Mucosa of descending colon (tissue), 3 donors: ENCODE measurements around the gene AGBL3. TPM values are rescaled to one million over a fixed set of nuclear protein-coding genes. Genes with fewer than 3 reads are reported as not detected.

Source experiments
- ATAC-seq: fragments of 200-7000 bp; cut with Tn5 transposase; one replicate; pipeline ENCODE4 v1.9.1; 2020; ENCODE audit warnings: mild to moderate bottlenecking, moderate library complexity
- DNase-seq, 3 donors: peaks; one replicate each; pipeline ENCODE4 v3.0.0-alpha.2; 2020
- H3K36me3 ChIP-seq: fragments of 200-600 bp; one replicate; pipeline ENCODE4 v1.8.0; 2021; ENCODE audit warnings: low read depth, mild to moderate bottlenecking
- H3K4me1 ChIP-seq: fragments of 200-600 bp; one replicate; pipeline ENCODE4 v1.8.0; 2021; ENCODE audit warnings: low read depth, mild to moderate bottlenecking
- H3K4me3 ChIP-seq: fragments of 200-600 bp; one replicate; pipeline ENCODE4 v1.8.0; 2021; ENCODE audit warnings: mild to moderate bottlenecking
- H3K9me3 ChIP-seq: fragments of 200-600 bp; one replicate; pipeline ENCODE4 v1.8.0; 2021; ENCODE audit warnings: mild to moderate bottlenecking
- intact Hi-C, 2 donors: fragments of 100-400 bp; cut with DNase I in 1 of 2; cut with micrococcal nuclease in 1 of 2; formaldehyde crosslinking; loops; one replicate each; pipeline versions ENCODE4 v1.11.0 to v1.11.1; 2022; cut with DNase I, micrococcal nuclease
- total RNA-seq, 3 donors: library from RNA; stranded (reverse); fragmentation: NEBNext Ultra II Directional in 2 of 3; extraction: Animal tissue kit (Norgen Biotek cat#: 25700) in 2 of 3; gene quantifications; one replicate each; pipeline versions ENCODE4 v1.2.1 to v1.2.4, GENCODE V29; 2021 to 2023
- TF ChIP-seq, protein P1 (sequence below): fragments of 200-600 bp; IDR thresholded peaks from one replicate; pipeline ENCODE4 v1.8.0; 2022; ENCODE audit warnings: antibody characterized with exemption, mild to moderate bottlenecking
- donor health status: DM: no; HTN: no; CAD: no; lungs with moderate emphysema.
- donor health status: DM: no; HTN: no; CAD: no.
- donor health status: DM: no; HTN: yes; CAD: no.

AGBL3 gene
- total RNA-seq, 3 donors from 2014 or later: 1.6 to 2.5 (median 1.9) TPM

GRCh38 chr7:135074096-135074495 lies 87.8 kb downstream of the AGBL3 start:
- DNase-seq (no peak), ATAC-seq (no peak)
- no peaks in the 10 kb centered on the region for H3K9me3 ChIP-seq
- intact Hi-C loops: no loop called here
- H3K4me1 ChIP-seq: no peaks in the 10 kb centered on the region
- no peaks in the 10 kb centered on the region for H3K36me3 ChIP-seq
- no peak overlapping the region for H3K4me3 ChIP-seq
- TF ChIP-seq, protein P1, sequence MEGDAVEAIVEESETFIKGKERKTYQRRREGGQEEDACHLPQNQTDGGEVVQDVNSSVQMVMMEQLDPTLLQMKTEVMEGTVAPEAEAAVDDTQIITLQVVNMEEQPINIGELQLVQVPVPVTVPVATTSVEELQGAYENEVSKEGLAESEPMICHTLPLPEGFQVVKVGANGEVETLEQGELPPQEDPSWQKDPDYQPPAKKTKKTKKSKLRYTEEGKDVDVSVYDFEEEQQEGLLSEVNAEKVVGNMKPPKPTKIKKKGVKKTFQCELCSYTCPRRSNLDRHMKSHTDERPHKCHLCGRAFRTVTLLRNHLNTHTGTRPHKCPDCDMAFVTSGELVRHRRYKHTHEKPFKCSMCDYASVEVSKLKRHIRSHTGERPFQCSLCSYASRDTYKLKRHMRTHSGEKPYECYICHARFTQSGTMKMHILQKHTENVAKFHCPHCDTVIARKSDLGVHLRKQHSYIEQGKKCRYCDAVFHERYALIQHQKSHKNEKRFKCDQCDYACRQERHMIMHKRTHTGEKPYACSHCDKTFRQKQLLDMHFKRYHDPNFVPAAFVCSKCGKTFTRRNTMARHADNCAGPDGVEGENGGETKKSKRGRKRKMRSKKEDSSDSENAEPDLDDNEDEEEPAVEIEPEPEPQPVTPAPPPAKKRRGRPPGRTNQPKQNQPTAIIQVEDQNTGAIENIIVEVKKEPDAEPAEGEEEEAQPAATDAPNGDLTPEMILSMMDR: no peak

GRCh38 chr7:135074531-135074930 lies 88.2 kb downstream of the AGBL3 start:
- DNase-seq: no peak
- TF ChIP-seq, protein P1: no peak
- no peaks in the 10 kb centered on the region for H3K9me3 ChIP-seq
- no peak for ATAC-seq
- no peak overlapping the region for H3K4me3 ChIP-seq
- H3K4me1 ChIP-seq: no peaks in the 10 kb centered on the region
- intact Hi-C loops: no loop called here
- H3K36me3 ChIP-seq: no peaks in the 10 kb centered on the region

DNA sequence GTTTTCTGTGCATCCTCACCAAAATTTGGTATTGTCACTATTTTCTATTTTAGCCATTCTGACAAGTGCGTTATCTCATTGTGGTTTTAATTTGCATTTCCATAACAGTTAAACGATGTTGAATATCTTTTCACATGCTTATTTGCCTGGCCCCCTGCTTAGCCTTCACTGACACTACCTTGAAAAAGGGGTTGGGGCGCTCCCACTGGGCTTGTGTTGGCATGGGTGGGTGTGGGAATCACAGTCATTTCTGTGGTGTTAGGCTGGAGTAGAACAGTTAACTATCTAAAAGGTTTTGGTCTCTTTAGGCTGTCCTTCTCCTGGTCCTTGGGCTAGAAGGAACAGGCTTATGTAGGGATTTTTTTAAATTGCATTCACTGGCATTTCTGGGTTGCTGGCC lies 89.4 kb downstream of the AGBL3 start:
- ATAC-seq (no peak), DNase-seq (no peak)
- no peaks in the 10 kb centered on the region for H3K36me3 ChIP-seq
- intact Hi-C loops: no loop called here
- TF ChIP-seq, protein P1: no peak
- no peaks in the 10 kb centered on the region for H3K4me1 ChIP-seq
- no peaks in the 10 kb centered on the region for H3K9me3 ChIP-seq
- no peak overlapping the region for H3K4me3 ChIP-seq

GRCh38 chr7:135076882-135077281 lies 90.6 kb downstream of the AGBL3 start:
- no peak overlapping the region for H3K4me3 ChIP-seq
- intact Hi-C loops: no loop called here
- no peaks in the 10 kb centered on the region for H3K4me1 ChIP-seq
- TF ChIP-seq, protein P1: no peak
- DNase-seq: no peak
- no peaks in the 10 kb centered on the region for H3K36me3 ChIP-seq
- ATAC-seq: no peak
- no peaks in the 10 kb centered on the region for H3K9me3 ChIP-seq

DNA sequence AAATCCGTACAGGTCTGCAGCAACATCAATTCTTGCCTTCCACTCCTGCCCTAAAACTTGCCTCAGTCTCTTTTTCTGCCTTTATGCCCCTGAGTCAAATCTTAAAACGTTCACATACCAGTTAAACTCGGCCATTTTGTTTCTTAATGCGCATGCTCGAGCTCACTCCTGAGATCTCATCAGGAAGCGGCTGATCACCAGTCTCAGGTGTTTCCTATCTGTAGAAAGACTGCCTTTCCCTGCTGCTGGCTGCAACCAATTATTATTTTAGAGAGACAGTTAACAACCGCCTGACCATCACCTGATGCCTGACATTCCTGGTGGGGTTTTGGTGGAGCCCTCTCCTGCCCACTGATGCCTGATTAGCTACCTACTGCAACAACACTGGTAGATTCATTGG lies 91.3 kb downstream of the AGBL3 start:
- intact Hi-C loops: no loop called here
- H3K4me1 ChIP-seq: no peaks in the 10 kb centered on the region
- H3K36me3 ChIP-seq: no peaks in the 10 kb centered on the region
- TF ChIP-seq, protein P1: no peak
- H3K4me3 ChIP-seq: no peak overlapping the region
- H3K9me3 ChIP-seq: no peaks in the 10 kb centered on the region
- DNase-seq (no peak), ATAC-seq (no peak)

DNA sequence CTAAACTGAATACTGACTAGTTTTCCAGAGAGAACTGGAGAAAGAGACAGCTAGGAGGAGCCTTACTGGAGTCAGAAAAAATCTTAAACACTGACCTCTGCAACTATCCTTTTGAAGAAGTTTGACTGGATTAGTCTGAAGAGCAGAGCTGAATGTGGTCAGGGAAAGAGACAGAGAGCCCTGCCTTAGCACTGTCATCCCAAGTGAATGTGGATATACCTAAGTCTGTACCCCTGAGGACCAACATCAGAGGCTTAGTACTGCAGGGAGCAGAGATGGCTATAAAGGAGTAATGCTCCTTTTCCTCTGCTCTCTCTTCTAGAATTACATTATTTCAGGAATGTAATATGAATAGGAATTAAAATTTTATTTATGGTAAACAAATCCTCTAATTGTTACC lies 91.7 kb downstream of the AGBL3 start:
- Histone ChIP-seq H3K9me3 (no peaks in the 10 kb centered on the region), H3K4me1 (no peaks in the 10 kb centered on the region), H3K36me3 (no peaks in the 10 kb centered on the region), H3K4me3 (no peak overlapping the region)
- DNase-seq (no peak), ATAC-seq (no peak)
- TF ChIP-seq, protein P1: no peak
- intact Hi-C loops: no loop called here
